Body of pancreas (tissue), 4 donors: ENCODE results near the gene PLEKHS1.

ENCODE experiments used
- POLR2A ChIP-seq, 3 donors: fragments of 450-650 bp; IDR thresholded peaks; one replicate each; pipeline ENCODE4 v1.6.1; 2016; ENCODE audit warnings: antibody characterized with exemption in 3 of 3, mild to moderate bottlenecking in 2 of 3
- TF ChIP-seq, protein P1 (sequence below), 7 experiments: fragments of 450-650 bp in 4 of 7; fragments of 200-600 bp in 3 of 7; sonication (generic) in 3 of 7; IDR thresholded peaks; one replicate each; pipeline ENCODE4 v1.5.1; 2016 to 2019; ENCODE audit warnings: antibody characterized with exemption in 7 of 7

DNA sequence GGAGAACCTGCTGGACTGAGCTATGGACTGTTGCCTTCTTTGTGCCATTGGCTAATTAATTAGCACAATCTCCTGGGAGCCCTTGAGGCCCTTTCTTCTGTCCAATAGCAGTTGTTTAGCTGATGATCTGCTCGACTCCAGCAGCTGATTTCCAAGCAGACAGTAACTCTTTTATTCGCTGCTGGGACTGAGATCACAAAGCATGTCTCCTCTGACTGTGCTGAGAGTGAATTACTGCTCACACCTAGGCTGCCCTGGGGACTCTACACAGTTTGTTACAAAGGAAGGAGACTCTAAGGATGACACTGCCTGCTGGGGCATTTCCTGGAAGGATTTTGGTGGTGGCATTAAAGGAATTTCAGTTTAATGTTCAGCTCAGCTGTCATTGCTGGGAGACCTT is 40.3 kb upstream of the PLEKHS1 start:
- TF ChIP-seq, protein P1, sequence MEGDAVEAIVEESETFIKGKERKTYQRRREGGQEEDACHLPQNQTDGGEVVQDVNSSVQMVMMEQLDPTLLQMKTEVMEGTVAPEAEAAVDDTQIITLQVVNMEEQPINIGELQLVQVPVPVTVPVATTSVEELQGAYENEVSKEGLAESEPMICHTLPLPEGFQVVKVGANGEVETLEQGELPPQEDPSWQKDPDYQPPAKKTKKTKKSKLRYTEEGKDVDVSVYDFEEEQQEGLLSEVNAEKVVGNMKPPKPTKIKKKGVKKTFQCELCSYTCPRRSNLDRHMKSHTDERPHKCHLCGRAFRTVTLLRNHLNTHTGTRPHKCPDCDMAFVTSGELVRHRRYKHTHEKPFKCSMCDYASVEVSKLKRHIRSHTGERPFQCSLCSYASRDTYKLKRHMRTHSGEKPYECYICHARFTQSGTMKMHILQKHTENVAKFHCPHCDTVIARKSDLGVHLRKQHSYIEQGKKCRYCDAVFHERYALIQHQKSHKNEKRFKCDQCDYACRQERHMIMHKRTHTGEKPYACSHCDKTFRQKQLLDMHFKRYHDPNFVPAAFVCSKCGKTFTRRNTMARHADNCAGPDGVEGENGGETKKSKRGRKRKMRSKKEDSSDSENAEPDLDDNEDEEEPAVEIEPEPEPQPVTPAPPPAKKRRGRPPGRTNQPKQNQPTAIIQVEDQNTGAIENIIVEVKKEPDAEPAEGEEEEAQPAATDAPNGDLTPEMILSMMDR (IDR thresholded peaks at IDR 0.05), result no peak
- TF ChIP-seq POLR2A (IDR thresholded peaks at IDR 0.05), result no peak
